Measurements from ENCODE around the gene PLXNA1.
A peak's percentile ranks its signal among the peaks of the same experiment; 100 is the strongest.

PLXNA1 gene

GRCh38 chr3:126982471-126983175 lies at the start of gene PLXNA1:
Gene PLXNA1, plus strand, starts transcription at chr3:126983115. Its CDS starts 5,479 bp downstream, at chr3:126988594.
- TF ChIP-seq, protein P1, sequence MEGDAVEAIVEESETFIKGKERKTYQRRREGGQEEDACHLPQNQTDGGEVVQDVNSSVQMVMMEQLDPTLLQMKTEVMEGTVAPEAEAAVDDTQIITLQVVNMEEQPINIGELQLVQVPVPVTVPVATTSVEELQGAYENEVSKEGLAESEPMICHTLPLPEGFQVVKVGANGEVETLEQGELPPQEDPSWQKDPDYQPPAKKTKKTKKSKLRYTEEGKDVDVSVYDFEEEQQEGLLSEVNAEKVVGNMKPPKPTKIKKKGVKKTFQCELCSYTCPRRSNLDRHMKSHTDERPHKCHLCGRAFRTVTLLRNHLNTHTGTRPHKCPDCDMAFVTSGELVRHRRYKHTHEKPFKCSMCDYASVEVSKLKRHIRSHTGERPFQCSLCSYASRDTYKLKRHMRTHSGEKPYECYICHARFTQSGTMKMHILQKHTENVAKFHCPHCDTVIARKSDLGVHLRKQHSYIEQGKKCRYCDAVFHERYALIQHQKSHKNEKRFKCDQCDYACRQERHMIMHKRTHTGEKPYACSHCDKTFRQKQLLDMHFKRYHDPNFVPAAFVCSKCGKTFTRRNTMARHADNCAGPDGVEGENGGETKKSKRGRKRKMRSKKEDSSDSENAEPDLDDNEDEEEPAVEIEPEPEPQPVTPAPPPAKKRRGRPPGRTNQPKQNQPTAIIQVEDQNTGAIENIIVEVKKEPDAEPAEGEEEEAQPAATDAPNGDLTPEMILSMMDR (conservative IDR thresholded peaks at IDR 0.05; ENCODE audit: low read depth, low read length): peak; percentile 72
- H3K4me3 ChIP-seq (ENCODE audit: low read depth, low read length): peak within 1 kb of the TSS; percentile 72
- DNase-seq (ENCODE audit: low read depth): peak; percentile 77

GRCh38 chr3:126934031-126934531 lies 48.8 kb upstream of the PLXNA1 start:
- DNase-seq (ENCODE audit: low read depth): no peak
- H3K4me3 ChIP-seq (ENCODE audit: low read depth, low read length): no peak overlapping the region
- TF ChIP-seq, protein P1 (conservative IDR thresholded peaks at IDR 0.05; ENCODE audit: low read depth, low read length): no peak

DNA sequence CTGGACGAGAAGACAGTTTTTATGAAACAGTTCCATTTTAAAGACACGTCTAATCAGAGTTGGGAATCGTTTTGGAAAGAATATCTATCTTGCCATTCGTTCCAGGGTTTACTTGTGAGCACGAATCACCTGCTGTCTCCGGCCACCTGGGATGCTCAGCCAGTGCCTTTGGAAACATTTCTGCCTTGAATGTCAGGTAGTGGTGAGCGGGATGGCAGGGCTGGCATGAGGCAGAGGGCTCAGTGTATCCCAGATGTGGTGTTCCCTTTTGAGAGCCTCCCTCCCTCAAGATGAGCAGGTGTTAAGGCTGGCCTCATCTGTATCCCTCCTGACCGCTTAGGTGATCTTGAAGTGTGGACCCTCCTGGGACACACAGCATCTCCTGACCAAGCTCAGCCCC lies 47.9 kb upstream of the PLXNA1 start:
- no peak for DNase-seq (ENCODE audit: low read depth)
- TF ChIP-seq, protein P1 (conservative IDR thresholded peaks at IDR 0.05; ENCODE audit: low read depth, low read length): no peak
- H3K4me3 ChIP-seq (ENCODE audit: low read depth, low read length): no peak overlapping the region

DNA sequence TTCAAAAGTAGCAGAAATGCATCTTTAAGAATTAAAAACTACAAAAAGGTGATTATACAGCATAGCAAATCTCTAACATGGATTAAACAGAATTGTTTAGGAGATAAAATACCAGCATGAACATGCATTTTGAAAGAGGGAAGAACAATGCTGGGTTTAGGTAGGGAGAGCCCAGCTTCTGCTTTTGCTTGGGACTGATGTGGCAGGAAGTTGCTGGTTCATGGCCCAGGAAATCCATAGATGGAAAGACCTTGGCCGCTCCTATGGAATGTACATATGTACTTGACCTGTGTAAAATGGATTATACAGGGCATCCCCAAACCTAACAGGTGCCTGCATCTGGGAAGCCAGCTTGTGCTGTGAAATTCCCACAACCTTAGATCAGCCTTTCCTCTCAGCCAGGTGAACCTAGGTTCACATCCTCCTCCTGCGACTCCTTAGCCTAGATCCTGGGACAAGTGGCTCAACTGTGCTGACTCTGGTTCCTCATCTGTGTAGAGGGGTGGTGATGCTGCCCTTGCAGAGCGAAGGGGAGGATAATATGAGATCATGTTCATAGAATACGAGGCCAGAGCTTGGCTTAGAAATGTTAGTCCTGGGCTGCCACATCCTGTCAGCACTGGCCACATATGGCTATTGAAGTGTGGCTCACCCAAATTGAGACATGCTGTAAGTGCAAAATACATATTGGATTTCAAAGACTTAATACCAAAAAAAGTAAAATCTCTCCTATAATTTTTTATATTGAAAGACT lies 47.0 kb upstream of the PLXNA1 start:
- TF ChIP-seq, protein P1 (conservative IDR thresholded peaks at IDR 0.05; ENCODE audit: low read depth, low read length): no peak
- H3K4me3 ChIP-seq (ENCODE audit: low read depth, low read length): no peak overlapping the region
- no peak for DNase-seq (ENCODE audit: low read depth)

DNA sequence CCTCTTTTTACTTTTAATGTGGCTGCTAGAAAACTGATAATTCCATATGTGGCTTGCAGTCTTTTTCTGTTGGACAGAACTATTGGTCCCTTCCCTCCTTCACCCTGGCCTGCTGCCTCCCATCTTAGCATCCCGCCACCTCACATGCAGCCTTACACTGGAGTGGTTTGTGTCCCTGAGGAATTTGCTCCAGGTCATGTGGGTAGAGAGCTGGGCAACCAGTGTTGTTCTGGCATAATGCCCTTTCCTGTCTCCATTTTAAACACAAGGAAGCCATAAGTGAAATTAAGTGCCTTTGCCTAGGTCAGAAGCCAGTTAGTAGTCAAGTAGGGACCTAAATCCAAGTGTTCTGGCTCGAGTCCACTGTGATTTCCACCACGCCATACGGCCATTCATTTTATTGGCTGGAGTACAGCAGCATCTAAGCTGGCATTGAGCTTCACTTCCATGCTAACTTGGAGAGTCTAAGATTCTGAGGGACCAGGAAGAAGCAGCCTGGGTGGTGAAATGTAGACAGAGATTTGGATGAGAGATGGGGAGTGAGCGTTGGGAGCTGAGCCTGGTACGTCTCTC lies 46.0 kb upstream of the PLXNA1 start:
- no peak for DNase-seq (ENCODE audit: low read depth)
- no peak overlapping the region for H3K4me3 ChIP-seq (ENCODE audit: low read depth, low read length)
- TF ChIP-seq, protein P1 (conservative IDR thresholded peaks at IDR 0.05; ENCODE audit: low read depth, low read length): no peak

DNA sequence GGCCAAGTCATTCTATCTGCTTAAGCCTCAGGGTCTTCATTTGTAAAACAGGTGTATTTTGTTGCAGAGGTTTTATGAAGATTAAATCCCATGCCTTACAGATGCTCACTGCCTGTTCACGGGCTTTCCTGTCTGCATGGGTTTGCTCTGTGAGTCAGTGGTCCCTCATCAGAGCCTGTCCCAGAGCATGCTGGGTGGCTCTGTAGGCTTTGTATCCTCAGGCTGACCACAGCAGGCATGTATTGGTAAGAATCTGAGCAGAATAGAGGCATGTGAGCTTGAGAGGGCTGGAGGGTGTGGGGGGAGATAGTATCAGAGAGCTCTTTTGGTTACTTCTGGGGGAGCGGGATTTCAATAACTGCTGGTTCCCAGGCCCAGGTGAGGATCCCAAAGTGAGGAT lies 45.4 kb upstream of the PLXNA1 start:
- DNase-seq (ENCODE audit: low read depth): no peak
- TF ChIP-seq, protein P1 (conservative IDR thresholded peaks at IDR 0.05; ENCODE audit: low read depth, low read length): no peak
- no peak overlapping the region for H3K4me3 ChIP-seq (ENCODE audit: low read depth, low read length)
